Renal cortex interstitium (tissue), 11 donors: ENCODE data around the gene GNA15. TPM values are rescaled to one million over a fixed set of nuclear protein-coding genes. Genes with fewer than 3 reads are reported as not detected.
"Not testable (repeated sequence)": the region's sequence is repeated elsewhere in the genome, so short reads cannot be mapped to it uniquely, and the experiment has no call there.

ENCODE experiments used
- DNase-seq, 11 donors: peaks; one replicate each; pipeline ENCODE4 v3.0.0-alpha.2; 2013; ENCODE audit warnings: low read depth in 9 of 11, low spot score in 4 of 11; ENCODE audit errors: extremely low read depth in 1 of 11
- polyA plus RNA-seq, 3 donors: library from polyadenylated mRNA; unstranded; fragments of 120-200 nt; gene quantifications; one replicate each; pipeline ENCODE4 v1.2.1, GENCODE V29; 2013; ENCODE audit not compliant: insufficient read length in 3 of 3

The GNA15 gene
- polyA plus RNA-seq, 3 donors, result 0.81 to 1.6 (median 1.2) TPM

DNA sequence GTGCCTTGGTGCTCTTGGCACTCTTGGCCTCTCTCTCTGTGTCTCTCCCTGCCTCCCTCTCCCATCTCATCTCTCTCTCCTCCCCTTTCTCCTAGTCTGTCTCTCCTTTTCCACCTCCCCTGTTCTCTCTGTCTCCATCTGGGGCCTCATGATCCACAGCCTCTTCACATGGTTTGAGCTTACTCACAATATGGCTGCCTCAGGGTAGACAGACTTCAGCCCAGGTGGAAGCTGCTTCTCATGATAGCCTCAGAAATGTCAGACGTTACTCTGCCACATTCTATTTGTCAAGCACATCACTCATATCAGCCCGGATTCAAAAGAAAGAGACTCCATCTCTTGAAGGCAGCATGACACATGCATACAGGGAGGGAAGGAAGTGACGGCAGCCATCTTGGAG, 24.4 kb downstream of the GNA15 start:
- no peak for DNase-seq

DNA sequence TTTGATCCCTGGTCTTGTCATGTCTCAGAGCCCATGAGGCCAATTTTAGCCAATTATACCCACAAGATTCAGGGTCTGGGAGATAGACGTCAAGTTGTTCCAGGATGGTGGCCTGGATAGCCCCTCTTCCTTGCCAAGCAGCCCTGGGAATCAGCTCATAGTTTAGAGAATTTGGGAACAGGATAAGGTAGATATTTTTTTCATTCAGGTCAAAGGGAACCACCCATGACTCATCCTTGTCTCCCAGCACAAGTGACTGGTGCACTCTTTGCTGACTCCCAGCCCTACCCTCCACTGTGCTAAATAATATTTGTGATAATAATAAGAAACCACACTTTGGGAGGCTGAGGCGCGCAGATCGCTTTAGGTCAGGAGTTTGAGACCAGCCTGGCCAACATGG, 25.6 kb downstream of the GNA15 start:
- DNase-seq, result no peak

GRCh38 chr19:3162418-3163229, 26.8 kb downstream of the GNA15 start:
- no peak for DNase-seq

- DNase-seq, result peak in 9 of 11 donors; percentile 29 to 61 (median 50)
These were observed 27.5 kb downstream of the GNA15 start for GRCh38 chr19:3163230-3163886.

- no peak for DNase-seq
These were observed 28.1 kb downstream of the GNA15 start for GRCh38 chr19:3163943-3164342.

- DNase-seq, result no peak
These were observed 31.9 kb downstream of the GNA15 start for GRCh38 chr19:3167533-3168272.

GRCh38 chr19:3171894-3172672, 36.2 kb downstream of the GNA15 start:
- no peak for DNase-seq

DNA sequence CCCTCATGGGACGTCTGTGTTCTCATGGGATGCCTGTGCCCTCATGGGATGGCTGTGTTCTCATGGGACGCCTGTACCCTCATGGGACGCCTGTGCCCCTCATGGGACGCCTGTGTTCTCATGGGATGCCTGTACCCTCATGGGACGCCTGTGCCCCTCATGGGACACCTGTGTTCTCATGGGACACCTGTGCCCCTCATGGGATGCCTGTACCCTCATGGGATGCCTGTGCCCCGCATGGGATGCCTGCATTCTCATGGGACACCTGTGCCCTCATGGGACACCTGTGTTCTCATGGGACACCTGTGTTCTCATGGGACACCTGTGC, 36.8 kb downstream of the GNA15 start:
- not testable (repeated sequence) for DNase-seq

GRCh38 chr19:3175781-3176714, 40.2 kb downstream of the GNA15 start:
- no peak for DNase-seq

- no peak for DNase-seq
These were observed 41.1 kb downstream of the GNA15 start for GRCh38 chr19:3176715-3177501.

- DNase-seq, result no peak
These were observed 42.6 kb downstream of the GNA15 start, which contains the start of gene S1PR4 for GRCh38 chr19:3178377-3178972. Gene S1PR4, plus strand, starts transcription at chr19:3178769. Its CDS starts 24 bp downstream, at chr19:3178793.

DNA sequence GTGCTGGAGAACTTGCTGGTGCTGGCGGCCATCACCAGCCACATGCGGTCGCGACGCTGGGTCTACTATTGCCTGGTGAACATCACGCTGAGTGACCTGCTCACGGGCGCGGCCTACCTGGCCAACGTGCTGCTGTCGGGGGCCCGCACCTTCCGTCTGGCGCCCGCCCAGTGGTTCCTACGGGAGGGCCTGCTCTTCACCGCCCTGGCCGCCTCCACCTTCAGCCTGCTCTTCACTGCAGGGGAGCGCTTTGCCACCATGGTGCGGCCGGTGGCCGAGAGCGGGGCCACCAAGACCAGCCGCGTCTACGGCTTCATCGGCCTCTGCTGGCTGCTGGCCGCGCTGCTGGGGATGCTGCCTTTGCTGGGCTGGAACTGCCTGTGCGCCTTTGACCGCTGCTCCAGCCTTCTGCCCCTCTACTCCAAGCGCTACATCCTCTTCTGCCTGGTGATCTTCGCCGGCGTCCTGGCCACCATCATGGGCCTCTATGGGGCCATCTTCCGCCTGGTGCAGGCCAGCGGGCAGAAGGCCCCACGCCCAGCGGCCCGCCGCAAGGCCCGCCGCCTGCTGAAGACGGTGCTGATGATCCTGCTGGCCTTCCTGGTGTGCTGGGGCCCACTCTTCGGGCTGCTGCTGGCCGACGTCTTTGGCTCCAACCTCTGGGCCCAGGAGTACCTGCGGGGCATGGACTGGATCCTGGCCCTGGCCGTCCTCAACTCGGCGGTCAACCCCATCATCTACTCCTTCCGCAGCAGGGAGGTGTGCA, 43.3 kb downstream of the GNA15 start:
- DNase-seq, result no peak

DNA sequence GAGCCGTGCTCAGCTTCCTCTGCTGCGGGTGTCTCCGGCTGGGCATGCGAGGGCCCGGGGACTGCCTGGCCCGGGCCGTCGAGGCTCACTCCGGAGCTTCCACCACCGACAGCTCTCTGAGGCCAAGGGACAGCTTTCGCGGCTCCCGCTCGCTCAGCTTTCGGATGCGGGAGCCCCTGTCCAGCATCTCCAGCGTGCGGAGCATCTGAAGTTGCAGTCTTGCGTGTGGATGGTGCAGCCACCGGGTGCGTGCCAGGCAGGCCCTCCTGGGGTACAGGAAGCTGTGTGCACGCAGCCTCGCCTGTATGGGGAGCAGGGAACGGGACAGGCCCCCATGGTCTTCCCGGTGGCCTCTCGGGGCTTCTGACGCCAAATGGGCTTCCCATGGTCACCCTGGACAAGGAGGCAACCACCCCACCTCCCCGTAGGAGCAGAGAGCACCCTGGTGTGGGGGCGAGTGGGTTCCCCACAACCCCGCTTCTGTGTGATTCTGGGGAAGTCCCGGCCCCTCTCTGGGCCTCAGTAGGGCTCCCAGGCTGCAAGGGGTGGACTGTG, 44.0 kb downstream of the GNA15 start:
- no peak for DNase-seq

- DNase-seq, result no peak
These were observed 48.1 kb downstream of the GNA15 start for GRCh38 chr19:3183721-3184641.

DNA sequence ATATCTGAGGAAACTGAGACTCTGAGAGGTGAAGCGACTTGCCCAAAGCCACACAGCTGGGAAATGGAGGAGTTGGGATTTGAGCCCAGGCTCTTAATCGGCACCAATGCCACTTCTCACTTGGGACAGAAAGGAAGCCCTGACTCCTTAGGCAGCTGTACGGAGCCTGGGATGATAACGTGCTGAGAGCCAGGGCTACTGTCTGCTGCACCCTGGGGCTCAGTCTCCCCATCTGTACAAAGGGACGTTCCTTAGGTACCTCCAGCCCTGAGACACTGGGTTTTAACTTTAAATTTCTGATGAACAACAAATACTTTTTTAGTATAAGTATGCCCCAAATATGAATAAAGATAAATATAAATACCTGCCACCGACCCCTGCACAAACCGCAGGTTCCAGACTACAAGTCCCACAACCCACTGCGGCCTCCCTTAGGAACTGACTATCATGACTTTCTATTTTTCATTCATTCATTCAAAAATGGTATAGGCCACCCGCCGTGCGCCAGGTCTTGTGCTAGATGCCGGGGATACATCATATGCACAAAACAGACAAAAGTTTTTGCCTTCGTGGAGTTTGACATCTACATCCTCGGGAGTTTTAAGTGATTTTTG, 49.1 kb downstream of the GNA15 start:
- no peak for DNase-seq
